ENCODE data around the gene TMEM151B. TPM values are rescaled to one million over a fixed set of nuclear protein-coding genes. Genes with fewer than 3 reads are reported as not detected.

The TMEM151B gene
- total RNA-seq, 1 donor from 2014 or later = not detected

DNA sequence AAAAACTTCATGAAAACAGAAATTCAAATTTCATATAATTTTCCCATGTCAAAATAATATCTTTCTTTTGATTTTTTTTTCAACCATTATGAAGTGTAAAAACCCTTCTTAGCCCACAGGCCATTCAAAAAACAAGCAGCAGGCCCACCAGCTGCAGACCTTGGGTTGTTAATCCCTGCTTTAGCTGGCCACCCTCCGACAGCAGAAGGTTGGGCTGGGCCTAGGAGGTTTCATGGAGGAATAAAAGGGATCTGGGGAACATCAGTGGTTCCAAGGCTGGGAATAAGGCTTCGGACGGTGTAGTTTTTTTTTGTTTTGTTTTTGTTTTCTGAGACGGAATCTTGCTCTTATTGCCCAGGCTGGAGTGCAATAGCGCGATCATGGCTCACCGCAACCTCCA, 26.9 kb upstream of the TMEM151B start:
- no peaks in the 10 kb centered on the region for H3K9me3 ChIP-seq (ENCODE audit: control insufficient read depth in 3 of 3, low read length in 3 of 3)
- no peaks in the 10 kb centered on the region for H3K27me3 ChIP-seq (ENCODE audit: control insufficient read depth in 3 of 3, insufficient read depth in 3 of 3, low read length in 3 of 3)
- H3K4me1 ChIP-seq (ENCODE audit: control insufficient read depth in 3 of 3, insufficient read depth in 3 of 3, low read length in 3 of 3) = peaks cover 13 to 26% (median 15%) of the 10 kb centered on the region in 3 donors
- peaks cover 0 to 3% (median 0%) of the 10 kb centered on the region in 3 donors for H3K36me3 ChIP-seq (ENCODE audit: control insufficient read depth in 3 of 3, insufficient read depth in 3 of 3, low read length in 3 of 3)
- H3K9ac ChIP-seq (ENCODE audit: low read depth in 1 of 3, low read length in 3 of 3) = no peak overlapping the region
- no peak overlapping the region for H3K27ac ChIP-seq (ENCODE audit: low read depth, low read length)
- no peak overlapping the region for H3K4me3 ChIP-seq (ENCODE audit: low read length in 3 of 3)

DNA sequence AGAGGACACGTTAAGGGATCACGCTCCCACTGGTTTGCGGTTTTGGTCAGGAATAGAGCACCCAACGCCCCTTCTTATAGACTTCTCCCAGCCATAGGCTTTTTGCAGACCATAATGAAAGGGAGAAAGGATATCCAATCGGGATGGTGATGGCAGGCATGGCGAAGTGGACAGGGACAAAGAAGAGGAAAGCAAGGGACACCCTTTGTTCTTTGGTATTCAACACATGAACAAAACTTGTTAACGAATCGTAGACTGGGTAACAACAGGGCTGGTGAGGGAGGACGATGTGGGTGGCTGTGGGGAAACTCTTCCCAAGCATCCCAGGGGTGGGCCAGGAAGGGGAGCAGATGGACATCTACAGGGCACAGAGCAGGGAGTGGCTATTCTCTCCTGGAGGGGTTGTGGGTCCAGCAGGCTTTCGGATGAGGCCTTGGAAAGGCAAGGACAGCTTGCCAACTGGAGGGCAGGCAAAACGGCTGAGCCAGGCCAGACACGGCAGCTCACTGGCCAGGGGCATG, 24.8 kb upstream of the TMEM151B start:
- no peaks in the 10 kb centered on the region for H3K9me3 ChIP-seq (ENCODE audit: control insufficient read depth in 3 of 3, low read length in 3 of 3)
- peaks cover 22 to 43% (median 25%) of the 10 kb centered on the region in 3 donors for H3K4me1 ChIP-seq (ENCODE audit: control insufficient read depth in 3 of 3, insufficient read depth in 3 of 3, low read length in 3 of 3)
- peaks cover 14 to 19% (median 18%) of the 10 kb centered on the region in 3 donors for H3K36me3 ChIP-seq (ENCODE audit: control insufficient read depth in 3 of 3, insufficient read depth in 3 of 3, low read length in 3 of 3)
- peak overlapping the region; percentile 99 for H3K27ac ChIP-seq (ENCODE audit: low read depth, low read length)
- peak overlapping the region; percentile 81 to 99 (median 95) for H3K9ac ChIP-seq (ENCODE audit: low read depth in 1 of 3, low read length in 3 of 3)
- peak overlapping the region; percentile 86 to 100 (median 94) for H3K4me3 ChIP-seq (ENCODE audit: low read length in 3 of 3)
- no peaks in the 10 kb centered on the region for H3K27me3 ChIP-seq (ENCODE audit: control insufficient read depth in 3 of 3, insufficient read depth in 3 of 3, low read length in 3 of 3)

DNA sequence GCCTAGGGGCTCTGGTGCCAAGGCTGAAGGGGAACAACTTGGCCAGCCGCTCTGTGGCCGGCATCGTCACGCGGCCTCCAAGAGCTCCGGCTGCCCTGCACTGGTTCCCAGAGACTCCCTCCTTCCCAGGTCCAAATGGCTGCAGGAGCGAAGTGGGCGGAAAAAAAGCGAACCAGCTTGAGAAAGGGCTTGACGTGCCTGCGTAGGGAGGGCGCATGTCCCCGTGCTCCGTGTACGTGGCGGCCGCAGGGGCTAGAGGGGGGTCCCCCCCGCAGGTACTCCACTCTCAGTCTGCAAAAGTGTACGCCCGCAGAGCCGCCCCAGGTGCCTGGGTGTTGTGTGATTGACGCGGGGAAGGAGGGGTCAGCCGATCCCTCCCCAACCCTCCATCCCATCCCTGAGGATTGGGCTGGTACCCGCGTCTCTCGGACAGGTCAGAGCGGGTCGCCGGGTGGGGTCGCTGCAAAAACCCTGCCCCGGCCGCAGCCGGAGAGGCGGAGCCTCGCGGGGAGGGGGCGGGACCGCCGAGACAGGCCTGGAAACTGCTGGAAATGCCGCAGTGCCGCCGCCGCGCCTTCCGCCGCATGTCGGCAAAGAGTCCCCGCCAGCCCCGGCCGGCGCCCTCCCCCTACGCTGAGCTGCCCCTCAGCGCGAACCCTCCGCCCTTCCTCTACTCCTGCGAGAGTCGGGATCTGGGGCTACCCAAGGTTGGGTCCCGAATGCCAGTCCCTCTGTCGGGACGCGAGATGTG, 24.2 kb upstream of the TMEM151B start:
- H3K9ac ChIP-seq (ENCODE audit: low read depth in 1 of 3, low read length in 3 of 3) = peak overlapping the region; percentile 93 to 99 (median 95)
- peaks cover 20 to 25% (median 25%) of the 10 kb centered on the region in 3 donors for H3K36me3 ChIP-seq (ENCODE audit: control insufficient read depth in 3 of 3, insufficient read depth in 3 of 3, low read length in 3 of 3)
- peaks cover 22 to 47% (median 25%) of the 10 kb centered on the region in 3 donors for H3K4me1 ChIP-seq (ENCODE audit: control insufficient read depth in 3 of 3, insufficient read depth in 3 of 3, low read length in 3 of 3)
- H3K9me3 ChIP-seq (ENCODE audit: control insufficient read depth in 3 of 3, low read length in 3 of 3) = no peaks in the 10 kb centered on the region
- H3K4me3 ChIP-seq (ENCODE audit: low read length in 3 of 3) = peak overlapping the region; percentile 86 to 100 (median 94)
- peak overlapping the region; percentile 99 for H3K27ac ChIP-seq (ENCODE audit: low read depth, low read length)
- no peaks in the 10 kb centered on the region for H3K27me3 ChIP-seq (ENCODE audit: control insufficient read depth in 3 of 3, insufficient read depth in 3 of 3, low read length in 3 of 3)

DNA sequence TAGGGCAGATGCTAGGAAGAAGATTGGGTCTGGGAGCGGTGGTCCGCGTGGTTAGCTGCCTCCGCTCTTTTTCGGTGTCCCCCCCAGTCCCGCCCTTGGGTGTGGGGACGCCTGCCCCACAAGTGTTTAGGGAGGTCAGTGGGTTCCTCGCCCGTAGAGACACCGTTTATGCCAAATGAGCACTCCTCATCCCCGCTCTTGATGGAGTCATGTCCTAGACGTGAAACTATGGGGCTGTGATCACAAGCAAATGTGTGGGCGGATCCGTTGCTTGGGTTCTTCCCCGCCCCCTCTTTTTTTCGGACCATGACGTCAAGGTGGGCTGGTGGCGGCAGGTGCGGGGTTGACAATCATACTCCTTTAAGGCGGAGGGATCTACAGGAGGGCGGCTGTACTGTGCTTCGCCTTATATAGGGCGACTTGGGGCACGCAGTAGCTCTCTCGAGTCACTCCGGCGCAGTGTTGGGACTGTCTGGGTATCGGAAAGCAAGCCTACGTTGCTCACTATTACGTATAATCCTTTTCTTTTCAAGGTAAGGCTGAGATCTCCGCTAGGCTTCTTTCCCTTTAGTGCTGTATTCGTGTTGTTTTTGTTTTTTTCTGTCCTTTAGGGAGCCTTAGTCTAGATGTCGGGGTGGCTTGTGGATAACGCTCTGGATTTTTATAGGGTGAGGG, 23.4 kb upstream of the TMEM151B start, which contains the start of gene HSP90AB1:
TSS of gene HSP90AB1 (plus strand) at position 439 of the 675 bp plus-strand sequence. CDS start 1,529 bp downstream, outside the sequence.
- Histone ChIP-seq H3K27me3 (ENCODE audit: control insufficient read depth in 3 of 3, insufficient read depth in 3 of 3, low read length in 3 of 3) (no peaks in the 10 kb centered on the region), H3K9ac (ENCODE audit: low read depth in 1 of 3, low read length in 3 of 3) (peak within 1 kb of the TSS; percentile 93 to 99 (median 95)), H3K36me3 (ENCODE audit: control insufficient read depth in 3 of 3, insufficient read depth in 3 of 3, low read length in 3 of 3) (peaks cover 27 to 32% (median 32%) of the 10 kb centered on the region in 3 donors), H3K4me1 (ENCODE audit: control insufficient read depth in 3 of 3, insufficient read depth in 3 of 3, low read length in 3 of 3) (peaks cover 22 to 47% (median 27%) of the 10 kb centered on the region in 3 donors), H3K9me3 (ENCODE audit: control insufficient read depth in 3 of 3, low read length in 3 of 3) (no peaks in the 10 kb centered on the region), H3K27ac (ENCODE audit: low read depth, low read length) (peak within 1 kb of the TSS; percentile 99), H3K4me3 (ENCODE audit: low read length in 3 of 3) (peak within 1 kb of the TSS; percentile 86 to 100 (median 94))

GRCh38 chr6:44247338-44248302, 22.6 kb upstream of the TMEM151B start:
- Histone ChIP-seq H3K27ac (ENCODE audit: low read depth, low read length) (peak overlapping the region; percentile 99), H3K9me3 (ENCODE audit: control insufficient read depth in 3 of 3, low read length in 3 of 3) (no peaks in the 10 kb centered on the region), H3K36me3 (ENCODE audit: control insufficient read depth in 3 of 3, insufficient read depth in 3 of 3, low read length in 3 of 3) (peaks cover 33 to 39% (median 37%) of the 10 kb centered on the region in 3 donors), H3K4me1 (ENCODE audit: control insufficient read depth in 3 of 3, insufficient read depth in 3 of 3, low read length in 3 of 3) (peaks cover 22 to 47% (median 32%) of the 10 kb centered on the region in 3 donors), H3K4me3 (ENCODE audit: low read length in 3 of 3) (peak overlapping the region; percentile 86 to 100 (median 94)), H3K9ac (ENCODE audit: low read depth in 1 of 3, low read length in 3 of 3) (peak overlapping the region; percentile 93 to 99 (median 95)), H3K27me3 (ENCODE audit: control insufficient read depth in 3 of 3, insufficient read depth in 3 of 3, low read length in 3 of 3) (no peaks in the 10 kb centered on the region)

DNA sequence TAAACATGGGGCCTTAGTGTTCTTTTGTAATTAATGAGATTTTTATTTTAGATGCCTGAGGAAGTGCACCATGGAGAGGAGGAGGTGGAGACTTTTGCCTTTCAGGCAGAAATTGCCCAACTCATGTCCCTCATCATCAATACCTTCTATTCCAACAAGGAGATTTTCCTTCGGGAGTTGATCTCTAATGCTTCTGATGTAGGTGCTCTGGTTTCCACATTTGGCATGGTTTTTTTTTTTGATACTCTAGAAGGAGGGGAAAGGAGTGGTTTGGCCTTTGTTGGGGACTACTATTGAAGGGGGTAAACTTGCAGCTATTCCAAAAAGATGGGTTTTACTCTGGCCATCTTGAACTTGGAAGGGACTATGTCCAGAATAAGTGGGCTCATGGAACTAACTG, 21.7 kb upstream of the TMEM151B start:
- Histone ChIP-seq H3K27me3 (ENCODE audit: control insufficient read depth in 3 of 3, insufficient read depth in 3 of 3, low read length in 3 of 3) (no peaks in the 10 kb centered on the region), H3K4me3 (ENCODE audit: low read length in 3 of 3) (peak overlapping the region; percentile 24 to 100 (median 86)), H3K27ac (ENCODE audit: low read depth, low read length) (peak overlapping the region; percentile 99), H3K36me3 (ENCODE audit: control insufficient read depth in 3 of 3, insufficient read depth in 3 of 3, low read length in 3 of 3) (peaks cover 43 to 48% (median 47%) of the 10 kb centered on the region in 3 donors), H3K9me3 (ENCODE audit: control insufficient read depth in 3 of 3, low read length in 3 of 3) (no peaks in the 10 kb centered on the region), H3K9ac (ENCODE audit: low read depth in 1 of 3, low read length in 3 of 3) (peak overlapping the region in 2 of 3 donors; percentile 4 to 93), H3K4me1 (ENCODE audit: control insufficient read depth in 3 of 3, insufficient read depth in 3 of 3, low read length in 3 of 3) (peaks cover 22 to 51% (median 32%) of the 10 kb centered on the region in 3 donors)

- peak overlapping the region in 1 of 3 donors; percentile 4 for H3K9ac ChIP-seq (ENCODE audit: low read depth in 1 of 3, low read length in 3 of 3)
- peak overlapping the region; percentile 99 for H3K27ac ChIP-seq (ENCODE audit: low read depth, low read length)
- peaks cover 22 to 53% (median 32%) of the 10 kb centered on the region in 3 donors for H3K4me1 ChIP-seq (ENCODE audit: control insufficient read depth in 3 of 3, insufficient read depth in 3 of 3, low read length in 3 of 3)
- no peaks in the 10 kb centered on the region for H3K27me3 ChIP-seq (ENCODE audit: control insufficient read depth in 3 of 3, insufficient read depth in 3 of 3, low read length in 3 of 3)
- no peaks in the 10 kb centered on the region for H3K9me3 ChIP-seq (ENCODE audit: control insufficient read depth in 3 of 3, low read length in 3 of 3)
- peak overlapping the region; percentile 24 to 100 (median 86) for H3K4me3 ChIP-seq (ENCODE audit: low read length in 3 of 3)
- peaks cover 45 to 55% (median 53%) of the 10 kb centered on the region in 3 donors for H3K36me3 ChIP-seq (ENCODE audit: control insufficient read depth in 3 of 3, insufficient read depth in 3 of 3, low read length in 3 of 3)
These were observed 21.0 kb upstream of the TMEM151B start for GRCh38 chr6:44249082-44249748.

GRCh38 chr6:44250067-44250717, 20.1 kb upstream of the TMEM151B start:
- Histone ChIP-seq H3K4me1 (ENCODE audit: control insufficient read depth in 3 of 3, insufficient read depth in 3 of 3, low read length in 3 of 3) (peaks cover 25 to 59% (median 32%) of the 10 kb centered on the region in 3 donors), H3K9ac (ENCODE audit: low read depth in 1 of 3, low read length in 3 of 3) (no peak overlapping the region), H3K27ac (ENCODE audit: low read depth, low read length) (no peak overlapping the region), H3K9me3 (ENCODE audit: control insufficient read depth in 3 of 3, low read length in 3 of 3) (no peaks in the 10 kb centered on the region), H3K36me3 (ENCODE audit: control insufficient read depth in 3 of 3, insufficient read depth in 3 of 3, low read length in 3 of 3) (peaks cover 55 to 64% (median 63%) of the 10 kb centered on the region in 3 donors), H3K27me3 (ENCODE audit: control insufficient read depth in 3 of 3, insufficient read depth in 3 of 3, low read length in 3 of 3) (no peaks in the 10 kb centered on the region), H3K4me3 (ENCODE audit: low read length in 3 of 3) (no peak overlapping the region)

Data from skeletal muscle tissue (tissue), 4 donors.